Esophagus muscularis mucosa (tissue), 4 donors: Measurements from ENCODE around the gene PPT1.

Source experiments
- CTCF ChIP-seq, 3 experiments: fragments of 200-600 bp in 2 of 3; fragments of 450-650 bp in 1 of 3; sonication (generic) in 2 of 3; IDR thresholded peaks; one replicate each; pipeline ENCODE4 v1.5.1; 2017 to 2019; ENCODE audit warnings: antibody characterized with exemption in 3 of 3, mild to moderate bottlenecking in 2 of 3, moderate library complexity in 1 of 3
- EP300 ChIP-seq: sonication (generic); formaldehyde crosslinking; IDR thresholded peaks from one replicate; pipeline ENCODE4 v1.6.1; 2017; ENCODE audit warnings: antibody characterized with exemption
- POLR2A ChIP-seq: fragments of 450-650 bp; IDR thresholded peaks from one replicate; pipeline ENCODE4 v1.6.1; 2017; ENCODE audit warnings: antibody characterized with exemption, moderate library complexity, mild to moderate bottlenecking, low read depth
- POLR2AphosphoS5 ChIP-seq, 2 donors: sonication (generic); formaldehyde crosslinking; IDR thresholded peaks; one replicate each; pipeline ENCODE4 v1.6.1; 2017; ENCODE audit warnings: antibody characterized with exemption in 2 of 2

GRCh38 chr1:40079774-40080400 is 17.2 kb downstream of the PPT1 start:
- TF ChIP-seq POLR2A (no peak), CTCF (IDR thresholded peaks at IDR 0.05) (no peak), EP300 (no peak), POLR2AphosphoS5 (IDR thresholded peaks at IDR 0.05) (no peak)
